ENCODE results near the gene RPH3AL.
A peak's percentile ranks its signal among the peaks of the same experiment; 100 is the strongest.

The RPH3AL gene

DNA sequence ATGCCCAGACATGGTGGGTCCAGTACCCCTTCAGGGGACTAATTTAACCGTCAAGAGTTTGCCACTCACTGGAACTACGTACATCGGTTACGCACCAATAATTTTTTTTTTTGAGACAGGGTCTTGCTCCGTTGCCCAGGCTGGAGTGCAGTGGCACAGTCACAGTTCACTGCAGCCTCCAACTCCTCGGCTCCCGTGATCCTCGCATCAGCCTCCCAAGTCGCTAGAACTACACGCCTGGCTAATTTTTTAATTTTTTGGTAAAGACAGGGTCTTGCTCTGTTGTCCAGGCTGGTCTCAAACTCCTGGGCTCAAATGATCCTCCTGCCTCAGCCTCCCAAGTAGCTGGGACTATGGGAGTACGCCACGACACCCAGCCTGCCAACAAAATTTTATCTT, 15.6 kb downstream of the RPH3AL start:
- DNase-seq (ENCODE audit: low read depth in 1 of 2, low spot score in 1 of 2) = no peak

DNA sequence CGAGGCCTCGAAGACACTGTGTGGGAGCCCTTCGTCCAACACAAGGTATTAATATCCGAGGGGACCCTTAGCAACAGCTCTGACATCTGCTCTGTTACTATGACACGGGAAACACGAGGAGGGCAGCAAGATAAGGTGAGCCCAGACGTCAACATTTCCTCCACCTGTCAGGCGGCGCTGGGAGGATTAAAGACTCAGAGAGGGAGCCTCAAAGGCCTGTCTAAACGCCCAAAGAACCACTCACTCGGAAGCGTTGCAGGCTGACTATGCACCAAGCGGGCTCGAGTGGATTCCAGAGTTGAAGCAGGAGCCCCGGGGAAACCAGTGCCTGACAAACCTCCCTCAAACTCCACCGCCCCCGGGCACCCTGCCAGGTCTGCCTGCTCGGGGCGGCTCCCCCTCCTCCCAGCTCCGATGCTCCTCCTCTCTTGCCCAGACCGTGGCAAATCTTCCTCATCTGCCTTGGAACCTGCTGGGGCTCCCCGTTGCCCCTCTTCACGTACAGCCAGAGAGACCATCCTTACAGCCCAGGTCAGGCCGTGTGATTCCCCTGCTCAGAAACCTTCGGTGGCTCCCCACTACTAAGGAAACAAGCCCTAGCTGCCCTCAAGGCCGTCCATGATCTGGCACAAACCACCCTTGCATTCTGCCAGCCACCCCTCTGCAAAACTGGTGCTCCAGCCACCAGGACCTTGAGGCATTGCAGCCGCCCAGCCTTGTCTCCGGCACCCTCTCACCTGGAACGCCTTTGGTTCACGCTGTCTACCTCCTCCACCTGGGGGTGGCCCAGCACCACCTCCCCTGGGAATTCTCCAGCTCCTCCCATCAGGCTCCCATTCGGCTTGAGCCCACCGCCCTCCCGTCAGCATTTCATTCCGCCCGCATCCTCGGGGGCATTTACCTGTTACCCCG, 16.2 kb downstream of the RPH3AL start:
- DNase-seq (ENCODE audit: low read depth in 1 of 2, low spot score in 1 of 2) = peak in 1 of 2 donors; percentile 17

- no peak for DNase-seq (ENCODE audit: low read depth in 1 of 2, low spot score in 1 of 2)
Observed at GRCh38 chr17:335691-336090, 16.9 kb downstream of the RPH3AL start.

- DNase-seq (ENCODE audit: low read depth in 1 of 2, low spot score in 1 of 2) = no peak
Observed at GRCh38 chr17:334974-335481, 17.6 kb downstream of the RPH3AL start.

DNA sequence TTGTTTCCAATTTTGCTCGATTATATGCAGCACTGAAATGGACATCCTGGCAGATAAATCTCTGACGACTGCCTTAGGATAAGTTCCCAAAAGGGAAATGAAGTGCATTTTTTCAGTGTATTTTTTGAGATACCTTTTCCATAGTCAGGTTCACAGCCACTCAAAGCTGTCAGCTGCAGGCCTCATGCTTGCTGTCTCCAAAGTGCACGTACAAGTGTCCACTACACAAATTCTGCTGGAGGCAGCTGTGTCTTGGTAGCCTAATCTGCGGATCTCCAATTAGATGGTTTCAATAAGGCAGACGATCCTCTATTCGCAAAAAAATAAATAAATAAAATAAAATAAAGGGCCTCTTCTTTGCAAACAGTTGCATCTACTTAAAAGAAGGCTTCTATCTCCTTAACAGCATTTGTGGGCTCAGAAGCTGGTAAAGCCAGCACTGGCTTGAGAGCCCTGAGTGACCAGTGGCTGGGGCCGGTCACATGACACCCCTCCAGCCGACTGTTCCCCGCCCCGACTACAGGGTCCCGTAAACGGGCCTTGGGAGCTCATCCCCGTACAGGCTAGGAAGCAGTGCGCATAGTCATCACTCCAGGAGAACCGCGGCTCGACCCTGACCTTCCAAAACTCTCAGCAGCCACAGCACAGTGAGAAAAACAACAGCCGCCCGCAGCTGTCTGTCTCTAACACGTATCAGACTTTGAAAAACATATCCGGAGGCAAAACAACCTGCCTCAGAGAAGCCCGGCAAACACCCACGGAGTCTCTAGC, 18.8 kb downstream of the RPH3AL start:
- no peak for DNase-seq (ENCODE audit: low read depth in 1 of 2, low spot score in 1 of 2)

DNA sequence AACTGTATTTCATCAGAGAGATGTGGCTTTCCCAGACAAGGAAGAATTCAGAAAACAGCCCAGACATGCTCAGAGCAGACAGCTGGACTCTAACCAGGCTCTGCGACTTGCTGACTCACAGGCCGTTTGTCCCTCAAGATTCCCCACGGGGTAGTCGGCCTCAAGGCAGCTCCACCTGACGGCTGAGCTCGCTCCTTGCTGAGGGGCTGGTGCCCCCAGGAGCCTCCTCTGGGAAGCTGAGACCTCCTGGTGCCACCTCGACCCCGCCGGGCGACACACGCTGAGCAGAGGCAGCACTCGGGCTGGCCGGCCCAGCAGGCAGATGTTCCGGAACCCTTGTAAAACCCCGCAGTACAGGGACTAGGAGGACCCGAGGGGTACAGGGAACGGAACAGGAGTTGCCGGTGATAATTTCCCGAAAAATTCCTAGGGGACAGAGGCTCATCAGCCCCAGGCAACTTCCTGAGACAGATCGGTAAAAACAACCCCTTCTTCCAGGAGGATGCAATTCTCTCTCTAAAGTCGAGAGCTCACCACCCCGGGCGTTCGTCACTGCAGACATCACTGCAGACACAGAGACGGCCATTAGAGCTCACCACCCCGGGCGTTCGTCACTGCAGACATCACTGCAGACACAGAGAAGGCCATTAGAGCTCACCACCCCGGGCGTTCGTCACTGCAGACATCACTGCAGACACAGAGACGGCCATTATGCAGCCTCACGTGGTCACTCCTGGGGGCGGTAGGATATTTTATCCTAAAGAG, 19.9 kb downstream of the RPH3AL start:
- DNase-seq (ENCODE audit: low read depth in 1 of 2, low spot score in 1 of 2) = no peak

DNA sequence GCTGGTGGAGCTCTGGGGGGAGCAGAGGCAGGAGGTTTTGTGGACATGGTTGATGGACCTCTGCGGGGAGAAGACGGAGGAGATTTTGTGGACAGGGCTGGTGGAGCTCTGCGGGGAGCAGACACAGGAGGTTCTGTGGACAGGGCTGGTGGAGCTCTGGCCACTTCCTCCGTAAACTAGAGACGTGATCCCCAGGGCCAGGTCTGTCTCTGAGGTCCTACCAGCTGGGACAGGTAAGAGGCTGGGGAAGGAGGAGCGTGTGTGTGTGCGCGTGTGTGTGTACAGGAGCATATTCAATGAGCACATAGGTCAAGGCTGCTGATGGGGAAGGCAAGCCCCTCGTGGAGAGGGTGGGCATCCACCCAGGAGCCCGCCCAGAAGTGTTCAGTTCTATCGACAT, 20.6 kb downstream of the RPH3AL start:
- no peak for DNase-seq (ENCODE audit: low read depth in 1 of 2, low spot score in 1 of 2)

- no peak for DNase-seq (ENCODE audit: low read depth in 1 of 2, low spot score in 1 of 2)
Observed at GRCh38 chr17:330993-331701, 21.5 kb downstream of the RPH3AL start.

DNA sequence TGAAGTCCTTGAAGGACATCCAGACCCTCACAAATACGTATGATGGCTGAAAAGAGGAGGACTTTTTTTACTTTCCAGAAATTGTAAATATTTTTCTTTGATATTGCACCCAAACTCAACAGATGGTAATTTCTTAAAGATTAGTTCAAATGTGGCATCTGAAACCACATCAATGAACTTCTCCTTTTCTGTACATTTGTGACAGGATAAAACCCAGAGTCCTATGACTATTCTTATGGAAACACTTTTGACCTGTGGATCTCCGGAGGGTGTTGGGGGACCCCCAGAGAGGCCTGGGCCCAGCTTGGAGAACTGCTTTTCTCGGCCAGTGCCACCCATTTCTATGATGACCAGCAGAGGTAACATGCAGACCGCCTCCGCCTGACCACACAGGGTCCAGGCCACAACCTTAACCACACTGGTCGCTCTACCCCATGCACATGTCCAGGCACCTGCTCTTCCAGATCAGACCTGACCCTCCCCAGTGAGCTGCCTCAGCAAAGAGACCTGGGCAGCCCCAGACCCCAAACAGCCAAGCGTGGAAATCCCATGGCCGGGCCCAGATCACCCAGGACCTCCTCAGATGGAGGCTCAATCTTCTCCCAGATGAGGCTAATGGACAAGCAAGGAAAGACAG, 22.7 kb downstream of the RPH3AL start:
- DNase-seq (ENCODE audit: low read depth in 1 of 2, low spot score in 1 of 2) = no peak

DNA sequence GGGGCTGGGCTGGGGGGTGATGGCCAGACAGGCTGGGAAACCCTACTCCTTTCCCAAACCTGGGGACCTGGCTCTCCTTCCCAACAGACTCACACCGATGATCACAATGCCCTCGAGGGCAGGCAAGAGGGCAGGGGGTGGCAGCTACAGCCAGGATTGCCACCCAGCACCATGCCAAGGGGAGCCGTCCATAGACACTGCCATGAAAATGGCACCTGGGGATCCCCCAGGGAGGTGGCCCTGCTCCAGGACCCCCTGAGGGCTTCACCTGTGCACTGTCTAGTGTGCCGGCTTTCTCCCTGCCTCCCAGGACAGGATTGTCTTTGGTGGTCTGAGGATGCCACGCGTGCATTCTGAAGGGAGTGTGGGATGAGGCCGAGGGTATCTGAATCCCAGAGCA, 24.6 kb downstream of the RPH3AL start:
- no peak for DNase-seq (ENCODE audit: low read depth in 1 of 2, low spot score in 1 of 2)

GRCh38 chr17:327296-327695, 25.3 kb downstream of the RPH3AL start:
- DNase-seq (ENCODE audit: low read depth in 1 of 2, low spot score in 1 of 2) = no peak

- no peak for DNase-seq (ENCODE audit: low read depth in 1 of 2, low spot score in 1 of 2)
Observed at GRCh38 chr17:326010-326621, 26.5 kb downstream of the RPH3AL start.

DNA sequence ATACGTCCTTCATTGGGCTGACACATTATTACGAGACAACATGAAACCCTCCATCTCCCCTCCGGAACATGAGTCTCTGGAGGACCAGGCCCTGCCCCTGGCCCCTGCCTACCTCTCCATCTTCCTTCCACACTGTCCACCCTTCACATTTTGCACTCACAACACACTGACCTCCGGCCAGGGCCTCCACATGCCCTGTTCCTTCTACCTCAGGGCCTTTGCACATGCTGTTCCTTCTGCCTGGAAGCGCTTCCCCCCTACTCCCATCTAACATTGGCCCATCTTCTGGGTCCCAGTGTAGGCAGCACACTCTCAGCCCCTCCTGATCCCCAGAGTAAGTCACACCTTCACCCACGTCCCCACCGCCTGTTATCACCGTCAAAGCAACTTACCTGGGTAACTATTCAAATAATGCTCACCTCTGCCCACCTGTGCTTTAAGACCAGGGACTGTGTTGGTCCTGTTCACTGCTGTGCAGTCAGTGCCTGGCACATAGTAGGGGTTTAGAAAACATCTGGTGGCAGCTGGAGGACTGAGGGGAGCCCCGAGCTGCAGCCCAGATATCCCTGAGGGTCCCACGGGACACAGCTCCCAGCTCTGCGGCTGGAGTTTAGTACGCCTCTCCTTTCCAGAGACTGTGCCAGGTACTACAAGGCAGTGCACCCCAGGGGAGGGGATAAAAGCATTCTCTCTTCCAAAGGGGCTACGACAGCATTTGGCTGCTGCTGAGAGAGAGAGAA, 27.2 kb downstream of the RPH3AL start:
- no peak for DNase-seq (ENCODE audit: low read depth in 1 of 2, low spot score in 1 of 2)

DNA sequence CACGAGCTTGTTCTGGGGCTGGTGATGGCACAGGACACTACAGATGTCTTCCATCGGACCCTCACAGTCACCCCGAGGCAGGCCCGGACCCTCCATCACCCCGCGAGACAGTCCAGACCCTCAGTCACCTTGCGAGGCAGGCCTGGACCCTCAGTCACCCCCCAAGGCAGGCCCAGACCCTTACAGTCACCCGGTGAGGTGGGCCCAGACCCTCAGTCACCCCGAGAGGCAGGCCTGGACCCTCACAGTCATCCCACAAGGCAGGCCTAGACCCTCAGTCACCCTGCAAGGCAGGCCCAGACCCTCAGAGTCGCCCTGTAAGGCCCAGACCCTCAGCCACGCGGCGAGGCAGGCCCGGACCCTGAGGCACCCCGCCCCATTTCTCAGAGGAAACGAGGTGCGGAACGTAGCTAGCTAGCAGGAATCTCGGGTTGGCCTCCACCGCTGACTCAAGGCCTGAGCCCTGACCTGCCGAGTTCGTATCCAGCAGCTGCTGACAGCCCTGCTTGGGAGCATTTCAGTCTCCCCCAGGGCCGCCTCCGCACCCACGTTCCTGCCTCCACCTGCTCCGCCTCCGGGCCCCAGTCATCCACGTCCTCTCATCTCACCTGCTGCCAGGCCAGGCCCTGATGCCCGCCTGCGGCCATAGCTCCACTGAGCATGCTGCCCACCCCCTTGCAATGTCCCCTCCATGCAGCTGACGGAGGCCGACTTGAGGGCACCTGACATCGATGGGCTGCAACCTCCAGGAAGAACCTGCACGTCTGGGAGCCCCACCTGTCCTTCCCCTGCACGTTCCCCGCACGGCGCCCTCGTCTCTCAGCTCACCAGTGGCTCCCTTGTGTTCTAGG, 28.7 kb downstream of the RPH3AL start:
- DNase-seq (ENCODE audit: low read depth in 1 of 2, low spot score in 1 of 2) = no peak

GRCh38 chr17:323181-323580, 29.4 kb downstream of the RPH3AL start:
- DNase-seq (ENCODE audit: low read depth in 1 of 2, low spot score in 1 of 2) = no peak

GRCh38 chr17:322006-322780, 30.4 kb downstream of the RPH3AL start:
- no peak for DNase-seq (ENCODE audit: low read depth in 1 of 2, low spot score in 1 of 2)

DNA sequence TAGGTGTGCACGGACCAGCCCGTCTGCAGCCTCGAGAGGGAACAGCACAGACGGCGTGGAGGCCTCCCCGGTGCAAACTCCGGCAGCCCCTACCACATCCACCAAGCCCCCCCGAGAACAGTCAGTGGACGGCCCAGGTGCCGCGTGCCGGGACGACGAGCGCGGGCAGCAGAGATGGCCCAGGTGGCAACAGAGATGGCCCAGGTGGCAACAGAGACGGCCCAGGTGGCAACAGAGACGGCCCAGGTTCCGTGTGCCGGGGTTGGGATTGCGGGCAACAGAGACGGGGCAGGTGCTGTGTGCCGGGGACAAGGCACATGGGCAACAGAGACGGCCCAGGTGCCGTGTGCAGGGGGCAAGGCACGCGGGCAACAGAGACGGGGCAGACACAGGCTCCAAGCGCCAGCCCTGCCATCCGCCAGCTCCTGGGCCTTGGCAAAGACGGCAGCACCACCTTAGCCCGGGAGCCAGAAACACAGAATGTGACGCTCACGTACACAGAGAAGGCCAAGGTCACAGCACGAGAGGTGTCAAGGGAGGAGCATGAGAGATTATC, 31.1 kb downstream of the RPH3AL start:
- DNase-seq (ENCODE audit: low read depth in 1 of 2, low spot score in 1 of 2) = no peak
